GM18519 (cell line): ENCODE data around the gene PRKAA2.
A peak's percentile ranks its signal among the peaks of the same experiment; 100 is the strongest.
"Not testable (repeated sequence)": the region's sequence is repeated elsewhere in the genome, so short reads cannot be mapped to it uniquely, and the experiment has no call there.

Experiments used
- ATAC-seq: cut with Tn5 transposase; IDR thresholded peaks from one replicate; pipeline ENCODE4 v1.9.1; 2021; ENCODE audit warnings: mild to moderate bottlenecking, moderate library complexity; ENCODE audit not compliant: unreplicated experiment, low FRiP score

PRKAA2 gene

GRCh38 chr1:56644919-56645676 lies at the start of gene PRKAA2:
Gene PRKAA2, plus strand, starts transcription at chr1:56645314. Its CDS starts 74 bp downstream, at chr1:56645388.
- peak; percentile 60 for ATAC-seq

- not testable (repeated sequence) for ATAC-seq
Observed at GRCh38 chr1:56595397-56596191, 49.5 kb upstream of the PRKAA2 start.

- not testable (repeated sequence) for ATAC-seq
Observed at GRCh38 chr1:56610097-56610496, 35.0 kb upstream of the PRKAA2 start.

- ATAC-seq, result not testable (repeated sequence)
Observed at GRCh38 chr1:56610770-56611169, 34.3 kb upstream of the PRKAA2 start.

GRCh38 chr1:56617141-56617540 lies 28.0 kb upstream of the PRKAA2 start:
- no peak for ATAC-seq

- no peak for ATAC-seq
Observed at GRCh38 chr1:56625819-56626440, 19.2 kb upstream of the PRKAA2 start.

- no peak for ATAC-seq
Observed at GRCh38 chr1:56626546-56626945, 18.6 kb upstream of the PRKAA2 start.

GRCh38 chr1:56627019-56627635 lies 18.0 kb upstream of the PRKAA2 start:
- no peak for ATAC-seq

- no peak for ATAC-seq
Observed at GRCh38 chr1:56627636-56628039, 17.5 kb upstream of the PRKAA2 start.

GRCh38 chr1:56630786-56631185 lies 14.3 kb upstream of the PRKAA2 start:
- no peak for ATAC-seq

GRCh38 chr1:56631901-56632300 lies 13.2 kb upstream of the PRKAA2 start:
- ATAC-seq, result no peak

- no peak for ATAC-seq
Observed at GRCh38 chr1:56634981-56635380, 10.1 kb upstream of the PRKAA2 start.

GRCh38 chr1:56638248-56638647 lies 6.9 kb upstream of the PRKAA2 start:
- ATAC-seq, result no peak

- ATAC-seq, result no peak
Observed at GRCh38 chr1:56639211-56639610, 5.9 kb upstream of the PRKAA2 start.

GRCh38 chr1:56643661-56644060 lies 1.5 kb upstream of the PRKAA2 start:
- no peak for ATAC-seq

GRCh38 chr1:56644064-56644918 lies 823 bp upstream of the PRKAA2 start:
- ATAC-seq, result no peak

- no peak for ATAC-seq
Observed at GRCh38 chr1:56645677-56646305, 677 bp downstream of the PRKAA2 start.

- ATAC-seq, result no peak
Observed at GRCh38 chr1:56646611-56647010, 1.5 kb downstream of the PRKAA2 start.

GRCh38 chr1:56647106-56647505 lies 2.0 kb downstream of the PRKAA2 start:
- ATAC-seq, result no peak
